Measurements from ENCODE around the gene GPX5.
"Not testable (repeated sequence)": the region's sequence is repeated elsewhere in the genome, so short reads cannot be mapped to it uniquely, and the experiment has no call there.

GPX5 gene

DNA sequence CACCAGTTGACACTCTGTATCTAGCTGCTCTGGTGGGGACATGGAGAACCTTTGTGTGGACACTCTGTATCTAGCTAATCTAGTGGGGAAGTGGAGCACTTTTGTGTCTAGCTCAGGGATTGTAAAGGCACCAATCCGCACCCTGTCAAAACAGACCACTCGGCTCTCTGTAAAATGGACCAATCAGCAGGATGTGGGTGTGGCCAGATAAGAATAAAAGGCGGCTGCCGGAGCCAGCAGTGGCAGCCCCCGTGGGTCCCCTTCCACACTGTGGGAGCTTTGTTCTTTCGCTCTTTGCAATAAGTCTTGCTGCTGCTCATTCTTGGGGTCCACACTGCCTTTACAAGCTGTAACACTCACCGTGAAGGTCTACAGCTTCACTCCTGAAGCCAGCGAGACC is 13.3 kb upstream of the GPX5 start:
- DNase-seq (ENCODE audit: low read depth) = not testable (repeated sequence)

DNA sequence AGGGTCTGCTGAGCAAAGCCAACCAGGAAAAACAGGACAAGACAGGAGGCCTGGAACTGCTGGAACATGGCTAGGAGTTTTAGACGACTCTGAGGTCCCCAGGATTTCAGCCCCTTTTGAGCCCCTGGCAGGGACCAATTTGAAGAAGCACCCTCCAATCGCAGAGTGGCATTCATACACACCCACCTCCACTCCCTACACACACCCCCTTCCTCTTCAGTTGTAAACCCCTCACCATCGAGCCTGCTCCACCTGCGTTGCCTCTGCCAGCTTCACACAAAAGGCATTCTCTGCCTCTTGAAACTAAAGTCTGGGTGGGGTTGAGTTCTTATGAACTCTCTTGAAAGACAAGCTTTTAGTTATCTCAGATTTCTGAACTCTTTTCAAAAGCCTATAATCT is 10.0 kb upstream of the GPX5 start, which contains the start of gene GPX6:
Gene GPX6 (minus strand): TSS at position 118 of the 400 bp plus-strand sequence. CDS start 50 bp downstream, at position 68.
- no peak for DNase-seq (ENCODE audit: low read depth)

DNA sequence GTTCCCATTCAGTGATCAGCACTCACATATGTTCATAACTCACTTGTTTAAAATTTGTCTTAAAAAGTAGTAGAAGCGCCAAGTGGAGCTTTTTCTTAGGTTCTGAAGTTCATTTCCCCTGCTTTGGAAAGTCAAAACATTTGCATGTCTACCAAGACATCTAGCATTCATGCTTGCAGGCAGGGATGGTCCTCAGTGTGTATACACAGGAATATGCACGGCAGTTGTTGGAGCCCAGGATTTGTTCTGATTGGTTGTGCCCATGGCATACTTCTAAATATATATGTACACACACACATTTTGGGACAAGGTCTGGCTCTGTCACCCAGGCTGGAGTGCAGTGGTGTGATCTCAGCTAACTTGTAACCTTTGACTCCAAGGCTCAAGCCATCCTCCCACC is 7.7 kb upstream of the GPX5 start:
- no peak for DNase-seq (ENCODE audit: low read depth)

DNA sequence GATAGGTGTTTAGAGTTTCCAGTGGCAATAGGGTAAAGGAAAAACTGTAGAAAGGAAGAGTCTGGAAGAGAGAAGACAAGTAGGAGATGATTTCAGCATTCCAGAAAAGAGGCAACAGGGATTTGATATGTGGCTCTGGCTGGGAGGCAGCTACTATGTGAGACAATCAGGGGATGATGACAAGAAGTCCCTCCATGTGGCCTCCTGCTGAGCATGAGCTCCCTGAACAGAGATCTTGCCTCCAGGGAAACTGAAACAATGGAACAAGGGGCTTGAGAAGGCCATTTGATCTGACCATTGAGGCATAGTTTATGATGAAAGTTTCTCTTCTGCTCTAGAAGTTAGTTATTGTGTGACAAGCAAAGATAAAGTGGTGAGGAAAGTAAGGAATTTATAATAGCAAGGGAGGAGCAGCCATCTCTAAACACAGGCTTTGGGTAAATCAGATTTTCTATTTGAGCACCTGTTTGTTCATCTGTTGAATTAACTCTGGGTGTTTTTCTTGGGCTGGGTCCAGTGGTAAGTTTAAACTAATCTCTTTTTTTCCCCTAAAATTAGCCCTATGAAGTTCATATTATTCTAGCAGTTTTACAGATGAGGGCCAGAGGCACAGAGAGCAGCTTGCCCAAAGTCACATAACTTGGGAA is 3.0 kb upstream of the GPX5 start:
- no peak for DNase-seq (ENCODE audit: low read depth)

DNA sequence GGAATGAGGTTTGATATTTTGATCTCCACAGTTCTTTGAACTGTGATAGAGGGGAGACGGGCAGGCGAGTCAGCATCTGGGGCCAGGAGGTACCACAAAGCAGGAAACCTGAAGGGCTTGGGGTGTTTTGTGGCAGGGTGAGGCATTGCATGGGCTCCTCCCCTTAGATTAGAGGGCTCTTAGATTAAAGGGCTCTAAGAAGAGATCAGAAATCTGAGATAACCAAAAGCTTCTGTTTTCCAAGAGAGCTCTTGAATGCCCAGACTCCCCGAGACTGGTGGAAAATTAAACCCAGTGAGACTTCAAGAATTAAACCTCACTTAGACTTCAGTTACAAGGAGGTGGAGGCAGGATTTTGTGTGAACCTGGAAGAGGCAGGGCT is 2.4 kb upstream of the GPX5 start:
- no peak for DNase-seq (ENCODE audit: low read depth)

DNA sequence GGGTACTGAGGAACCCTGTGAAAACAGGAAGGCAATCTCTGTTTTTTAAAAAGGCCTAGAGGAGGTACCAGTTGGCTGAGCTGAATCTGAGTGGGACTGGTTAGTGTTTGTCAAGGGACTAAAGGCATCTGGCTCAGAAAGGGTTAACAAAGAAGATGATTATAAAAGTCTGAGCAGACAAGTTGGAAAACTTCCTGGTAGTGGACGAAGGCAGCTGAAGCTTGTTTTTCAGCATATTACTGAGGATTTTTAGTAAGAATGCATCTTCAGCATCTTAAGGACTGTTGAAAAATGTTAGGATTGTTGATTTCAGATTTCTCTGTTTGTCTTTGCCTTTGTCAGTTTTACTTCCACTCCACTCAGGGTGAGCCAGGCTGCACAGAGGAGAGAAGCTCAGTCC is 5.1 kb downstream of the GPX5 start:
- DNase-seq (ENCODE audit: low read depth) = no peak

DNA sequence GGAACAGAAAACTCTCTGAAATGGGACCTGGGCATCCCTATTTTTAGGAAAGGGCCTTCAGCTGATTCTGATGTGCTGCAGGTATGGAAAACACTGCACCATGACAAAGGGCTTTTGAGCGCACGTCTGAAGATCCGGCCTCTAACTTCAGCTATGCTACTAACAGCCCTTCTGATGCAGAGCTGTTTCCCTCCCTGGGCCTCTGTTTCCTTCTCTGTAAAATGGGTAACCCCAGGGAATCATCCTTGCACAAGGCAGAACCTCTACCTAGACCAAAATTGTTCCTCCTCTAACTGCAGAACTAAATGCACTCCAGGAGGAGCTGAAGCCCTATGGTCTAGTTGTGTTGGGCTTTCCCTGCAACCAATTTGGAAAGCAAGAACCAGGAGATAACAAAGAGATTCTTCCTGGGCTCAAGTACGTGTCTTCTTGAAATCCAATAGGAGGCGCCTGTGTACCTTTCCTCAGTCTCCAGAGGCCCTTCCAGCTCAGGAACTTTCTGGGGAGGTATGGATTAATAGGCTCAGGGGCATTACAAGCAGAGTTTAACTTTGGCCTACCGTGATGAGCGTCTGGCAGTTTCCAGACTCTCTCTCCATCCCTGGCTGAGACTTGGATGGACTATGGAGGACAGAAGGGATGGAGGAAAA is 5.9 kb downstream of the GPX5 start:
- DNase-seq (ENCODE audit: low read depth) = no peak

DNA sequence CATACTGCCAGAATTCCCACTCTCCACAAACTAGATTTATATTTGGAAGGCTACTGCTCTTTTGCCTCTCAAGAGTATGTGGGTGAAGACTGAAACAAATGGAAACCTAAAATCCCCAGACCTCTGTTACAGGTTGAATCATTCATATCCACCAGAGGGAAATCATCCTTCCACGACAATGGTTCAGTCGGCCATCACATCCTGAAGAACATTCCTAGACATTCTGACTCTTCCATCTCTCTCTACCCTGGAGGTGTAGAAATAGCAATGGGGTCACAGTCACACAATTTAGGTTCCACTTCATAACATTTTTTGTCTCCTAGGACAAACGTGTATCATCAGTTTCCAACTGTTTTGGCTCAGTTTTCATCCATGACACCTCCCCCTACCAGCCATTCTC is 8.6 kb downstream of the GPX5 start:
- no peak for DNase-seq (ENCODE audit: low read depth)

DNA sequence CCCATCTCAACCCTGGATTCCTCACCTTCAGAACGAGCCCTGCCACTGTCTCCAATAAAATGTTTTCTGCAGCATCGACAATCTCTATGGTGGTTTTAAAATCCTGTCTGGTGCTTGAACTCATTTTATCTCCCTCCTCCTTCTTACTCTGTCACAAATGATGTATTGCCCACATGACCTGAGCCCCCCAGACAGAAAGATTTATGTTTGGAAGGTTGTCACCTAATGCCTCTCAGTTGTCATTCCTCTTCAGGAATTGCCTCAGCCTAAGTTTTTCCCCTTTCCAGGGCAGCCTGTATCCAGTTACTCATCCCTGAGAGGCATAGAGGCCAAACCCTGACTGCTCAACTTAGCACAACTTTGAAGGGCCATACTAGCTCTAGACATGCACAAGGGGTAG is 9.2 kb downstream of the GPX5 start:
- DNase-seq (ENCODE audit: low read depth) = no peak

DNA sequence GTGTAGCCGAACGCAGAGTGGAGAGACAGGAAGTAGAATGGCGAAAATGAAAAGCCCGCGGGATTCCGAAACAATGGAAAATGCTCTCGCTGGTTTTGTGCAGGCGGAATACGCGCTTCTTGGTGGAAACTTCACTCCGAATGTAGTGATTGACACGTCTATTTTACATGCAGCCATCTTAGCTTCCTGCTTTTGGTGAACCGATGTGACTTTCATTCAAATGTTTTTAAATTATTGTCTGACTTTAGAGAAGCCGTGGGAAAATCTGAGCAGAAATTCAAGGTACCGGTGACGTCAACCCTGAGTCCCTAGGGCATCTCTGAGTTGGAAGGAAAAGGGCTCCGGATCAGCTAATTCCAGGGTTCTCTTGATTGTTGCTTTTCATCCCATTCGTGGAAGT is 11.4 kb downstream of the GPX5 start:
- DNase-seq (ENCODE audit: low read depth) = no peak

DNA sequence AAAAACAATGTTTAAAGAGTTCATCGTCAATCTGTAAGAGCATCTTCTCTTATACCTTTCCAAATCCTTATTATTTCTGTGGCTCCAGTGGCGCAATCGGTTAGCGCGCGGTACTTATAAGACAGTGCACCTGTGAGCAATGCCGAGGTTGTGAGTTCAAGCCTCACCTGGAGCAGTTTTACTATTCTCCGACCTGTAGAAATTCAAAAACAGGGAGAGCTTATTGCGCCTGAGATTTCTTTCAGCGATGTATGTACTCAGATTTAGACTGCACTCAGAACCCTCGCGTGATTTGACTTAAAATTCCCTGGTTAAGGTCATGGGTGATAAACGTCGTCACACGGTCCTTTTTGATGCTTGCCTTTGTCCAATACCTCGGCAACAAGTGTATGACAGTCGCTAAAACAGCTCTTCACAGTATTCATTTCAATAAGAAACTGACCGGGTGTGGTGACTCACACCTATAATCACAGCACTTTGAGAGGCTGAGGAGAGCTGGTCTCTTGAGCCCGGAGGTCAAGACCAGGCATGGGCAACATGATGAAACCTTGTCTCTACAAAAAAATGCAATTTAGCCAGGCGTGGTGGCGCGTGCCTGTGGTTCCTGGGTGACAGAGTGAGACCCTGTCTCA is 11.9 kb downstream of the GPX5 start:
- no peak for DNase-seq (ENCODE audit: low read depth)

DNA sequence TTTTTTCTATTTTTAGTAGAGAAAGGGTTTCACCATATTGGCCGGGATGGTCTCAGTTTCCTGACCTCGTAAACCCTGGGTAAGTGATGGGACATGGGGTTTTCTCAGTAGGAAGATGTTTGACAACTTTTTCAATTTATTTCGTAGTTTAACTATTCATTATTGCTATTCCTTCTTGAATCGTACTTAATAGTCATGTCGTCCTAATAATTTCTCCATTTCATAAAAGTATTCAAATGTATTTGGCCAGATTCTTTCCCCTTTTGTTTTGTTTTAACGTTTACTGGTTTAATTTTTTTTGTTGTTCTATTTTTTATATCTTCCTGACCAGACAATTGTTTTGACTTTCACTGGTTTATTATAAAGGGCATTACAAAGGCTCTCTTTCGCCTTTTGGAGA is 16.3 kb downstream of the GPX5 start:
- no peak for DNase-seq (ENCODE audit: low read depth)

DNA sequence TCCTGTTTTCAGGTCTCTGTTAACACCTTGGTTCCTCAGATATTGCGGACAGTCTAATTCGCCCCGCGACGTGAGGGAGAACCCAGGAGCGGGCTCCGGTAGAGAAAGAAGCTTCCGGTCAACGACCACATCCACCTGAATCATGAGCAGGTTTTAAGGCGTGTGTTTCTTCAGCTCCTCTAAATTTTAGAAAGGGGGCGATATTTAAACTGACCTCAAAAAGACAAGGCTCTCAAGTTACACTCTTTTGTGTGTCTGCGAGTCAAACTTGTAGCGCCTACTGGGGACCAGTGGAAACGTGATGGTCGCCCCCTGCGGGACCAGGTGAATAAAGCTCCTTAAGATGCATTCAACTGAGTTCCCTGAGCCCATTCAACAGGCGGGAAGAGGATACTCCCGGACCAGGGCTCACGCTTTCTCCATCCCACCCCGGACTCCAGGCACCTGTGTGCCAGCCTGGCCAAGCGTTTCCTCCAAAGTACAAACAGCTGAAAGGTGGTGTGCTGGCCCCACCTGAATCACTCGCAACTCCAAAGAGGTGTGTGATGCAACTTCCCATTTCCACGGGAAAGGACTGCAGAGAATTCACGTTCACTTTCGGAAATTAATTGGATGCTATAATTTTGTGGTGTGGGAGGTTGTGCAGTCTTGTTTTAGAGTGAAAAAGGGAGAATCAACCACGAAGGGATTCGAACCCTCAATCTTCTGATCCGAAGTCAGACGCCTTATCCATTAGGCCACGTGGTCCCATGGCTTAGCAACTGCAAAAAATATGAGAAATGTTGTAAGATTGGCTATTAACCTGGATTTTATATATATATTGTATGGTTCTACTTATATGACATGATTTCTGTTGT is 17.0 kb downstream of the GPX5 start:
- DNase-seq (ENCODE audit: low read depth) = peak; percentile 78

DNA sequence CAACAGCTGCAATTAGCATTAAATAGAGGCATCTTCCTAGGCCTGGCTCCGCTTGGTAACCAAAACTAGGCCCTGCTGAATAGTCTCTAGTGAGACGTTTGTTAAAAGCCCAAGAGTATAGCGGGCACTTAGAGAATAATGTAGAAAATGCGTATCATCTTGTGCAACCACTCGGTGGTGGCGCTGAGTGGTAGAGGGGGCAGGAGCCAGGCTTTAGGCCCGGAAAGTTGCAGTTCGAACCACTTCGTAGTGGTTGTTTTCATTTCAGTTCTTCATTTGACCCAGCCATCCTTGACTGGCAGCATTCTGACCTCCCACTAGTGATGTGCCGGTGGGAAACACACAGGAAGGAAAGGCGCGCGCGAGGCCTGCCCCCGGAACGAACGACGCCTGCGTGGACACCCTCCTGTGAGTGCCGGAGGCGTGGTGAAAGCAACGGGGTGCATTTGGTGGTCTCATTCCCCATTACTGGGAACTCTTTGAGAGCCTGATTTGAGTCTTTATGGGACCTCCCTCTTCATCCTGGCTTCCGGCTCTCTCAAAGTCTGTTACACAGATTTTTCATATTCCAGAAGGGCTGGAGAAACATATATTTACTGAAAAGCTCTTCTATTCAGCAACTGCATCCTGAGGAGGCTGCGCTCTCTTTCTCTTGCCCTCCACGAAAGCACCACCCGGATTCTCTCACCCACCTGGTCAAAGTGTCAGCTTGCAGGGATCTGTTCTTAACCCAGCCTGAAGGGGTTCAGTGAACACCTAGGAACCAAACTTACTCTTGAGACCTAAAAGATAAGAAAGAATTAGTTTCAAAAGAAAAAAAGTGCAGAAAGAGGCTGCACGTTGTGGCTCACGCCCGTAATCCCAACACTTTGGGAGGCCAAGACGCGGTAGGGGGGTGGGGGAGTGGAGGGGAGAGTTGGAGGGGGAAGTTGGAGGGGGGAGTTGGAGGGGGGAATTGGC is 18.2 kb downstream of the GPX5 start:
- DNase-seq (ENCODE audit: low read depth) = no peak

DNA sequence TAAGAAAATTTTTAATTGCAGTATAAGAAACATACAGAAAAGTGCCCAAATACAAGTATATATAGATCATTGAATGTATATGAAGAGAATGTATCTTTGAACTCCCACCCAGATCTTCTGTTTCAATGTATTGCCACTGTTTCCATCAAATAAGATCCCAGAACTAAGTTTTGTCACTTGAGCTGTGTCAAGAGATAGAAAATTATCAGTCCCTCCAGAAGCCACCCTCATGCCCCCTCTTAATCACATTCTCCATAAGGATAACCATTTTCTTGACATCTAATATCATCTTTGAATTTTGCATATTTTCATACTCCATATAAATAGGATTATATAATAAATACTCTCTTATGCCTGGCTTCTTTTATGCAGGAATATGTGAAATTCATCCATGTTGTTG is 20.3 kb downstream of the GPX5 start:
- no peak for DNase-seq (ENCODE audit: low read depth)

DNA sequence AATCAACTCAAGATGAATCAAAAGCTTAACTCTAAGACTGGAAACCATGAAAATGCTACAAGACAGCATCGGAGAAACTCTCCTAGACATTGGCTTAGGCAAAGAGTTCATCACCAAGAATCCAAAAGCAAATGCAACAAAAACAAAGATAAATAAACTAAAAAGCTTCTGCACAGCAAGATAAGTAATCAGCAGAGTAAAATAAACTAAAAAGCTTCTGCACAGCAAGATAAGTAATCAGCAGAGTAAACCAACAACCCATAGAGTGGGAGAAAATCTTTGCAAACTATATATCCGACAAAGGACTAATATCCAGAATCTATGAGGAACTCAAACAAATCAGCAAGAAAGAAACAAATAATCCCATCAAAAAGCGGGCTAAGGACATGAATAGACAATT is 21.3 kb downstream of the GPX5 start:
- DNase-seq (ENCODE audit: low read depth) = not testable (repeated sequence)

DNA sequence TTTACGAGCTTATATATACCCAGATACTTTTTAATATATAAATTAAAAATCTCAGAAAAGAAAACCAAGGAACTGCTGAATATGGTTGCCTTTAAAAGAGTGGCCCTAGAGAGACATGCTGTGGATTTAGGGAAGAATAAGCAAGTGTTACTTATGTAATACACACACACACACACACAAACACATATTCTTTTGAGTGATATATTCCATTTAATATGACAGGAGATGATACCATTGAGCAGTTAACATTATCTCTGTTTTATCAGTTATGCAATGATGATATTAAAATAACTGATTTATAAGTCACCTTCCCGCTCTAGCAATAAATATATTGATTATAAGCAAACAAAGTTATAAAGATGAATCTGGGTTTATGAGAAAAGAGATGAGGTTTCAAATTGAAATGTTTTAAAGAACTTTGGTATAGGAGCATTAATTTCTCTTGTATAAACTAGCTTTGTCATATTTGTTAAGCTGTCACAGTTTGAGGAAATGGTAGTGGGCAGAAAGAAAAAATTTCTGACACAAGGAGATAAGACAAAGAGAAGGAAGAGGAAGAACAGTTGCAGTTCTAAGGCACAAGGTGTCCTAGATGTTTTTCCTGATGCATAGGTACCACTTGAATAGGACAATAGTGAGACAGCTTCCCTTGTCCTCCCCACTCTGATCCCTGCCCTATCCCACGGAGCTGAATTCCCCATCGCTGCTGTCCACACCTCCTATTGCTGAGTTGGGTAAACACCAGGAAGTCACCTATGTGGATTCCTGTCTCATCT is 26.4 kb downstream of the GPX5 start:
- DNase-seq (ENCODE audit: low read depth) = no peak

DNA sequence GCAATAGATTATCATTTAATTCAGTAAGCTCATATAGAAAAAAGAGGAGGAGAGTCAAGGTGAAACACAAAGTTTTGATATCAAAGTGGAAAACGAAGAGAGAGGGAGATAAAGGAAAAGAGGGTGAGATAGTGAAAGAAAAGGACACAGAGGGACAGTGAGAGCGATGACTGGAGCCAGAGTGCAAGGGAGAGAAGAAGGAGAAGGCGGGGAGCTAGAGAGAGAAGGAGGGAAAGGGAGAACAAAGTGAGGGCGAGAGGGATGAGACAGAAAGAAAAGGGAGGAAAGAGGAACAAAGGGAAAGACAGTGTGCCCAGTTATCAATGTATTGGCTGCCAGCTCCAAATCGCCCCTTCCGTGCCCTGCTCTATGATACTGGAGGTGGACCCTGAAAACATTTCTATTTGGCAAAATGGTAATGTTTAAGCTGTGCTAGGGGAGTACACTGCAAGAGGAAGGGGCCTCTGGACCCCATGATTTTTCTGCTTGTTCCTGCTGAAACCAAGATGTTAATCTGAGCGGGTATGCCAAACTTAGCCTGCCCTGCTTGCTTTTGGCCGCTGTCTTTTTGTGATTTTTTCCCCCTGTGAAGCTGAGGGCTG is 27.8 kb downstream of the GPX5 start:
- DNase-seq (ENCODE audit: low read depth) = no peak

DNA sequence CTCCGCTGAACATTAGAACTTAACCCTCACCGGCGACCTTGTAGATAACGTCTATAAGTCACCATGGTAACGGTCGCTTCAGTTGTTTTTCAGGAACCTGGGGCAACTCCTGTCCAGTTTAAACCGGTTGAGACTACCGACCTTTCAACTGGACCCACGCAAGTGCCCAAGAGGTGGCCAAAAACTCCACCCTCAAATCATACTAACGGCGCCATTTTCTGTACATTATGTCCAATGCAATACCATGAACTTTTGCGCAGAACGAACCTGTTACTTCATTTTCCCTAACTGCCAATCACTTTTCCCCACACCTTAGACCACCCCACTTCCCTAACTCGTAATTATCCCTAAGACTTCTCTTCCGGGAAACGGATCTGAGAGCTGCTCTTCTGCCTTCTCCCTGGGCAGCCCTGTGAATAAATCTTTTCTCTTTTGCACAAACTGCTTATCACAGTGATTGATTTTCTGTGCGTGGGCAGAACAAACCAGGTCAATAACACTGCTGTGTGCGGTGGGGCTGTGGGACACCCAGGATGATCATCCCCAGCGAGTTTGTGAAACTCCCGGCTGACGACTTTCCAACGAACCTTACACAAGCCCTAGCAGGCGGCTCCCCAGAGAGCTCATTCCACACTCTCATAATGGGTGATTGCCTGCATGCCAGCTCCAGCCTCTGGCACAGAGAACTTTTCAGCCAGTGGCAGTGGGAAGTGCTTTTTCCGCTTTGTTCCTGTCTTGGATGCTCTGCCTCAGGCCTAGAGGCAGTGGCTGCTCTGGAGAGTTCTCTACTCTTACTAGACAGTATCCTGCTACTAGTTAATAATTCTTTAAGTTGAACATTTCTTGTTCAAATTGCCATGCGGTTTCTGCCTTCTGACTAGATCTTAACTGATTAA is 28.6 kb downstream of the GPX5 start:
- no peak for DNase-seq (ENCODE audit: low read depth)

All from HS-5 (cell line).